Stimulated activated naive B cell treated with anti-CD40 and anti-IgM and Interleukin-4, amounts not matched to agents 10 μg/mL and 1 μg/mL and 100 μg/mL, for 72 hours (primary cell): ENCODE measurements around the gene GPR17.

Experiments
- ATAC-seq, 2 donors: fragments of 150-1000 bp; cut with Tn5 transposase; replicated peaks; 2 replicates each; pipeline ENCODE4 v1.10.0; 2021; ENCODE audit warnings: moderate library complexity in 1 of 2
- DNase-seq: peaks from one replicate; pipeline ENCODE4 v3.0.0; 2021
- H3K27ac Mint-ChIP-seq: one replicate; pipeline ENCODE4 v1.8.0; 2022; ENCODE audit warnings: mild to moderate bottlenecking, mixed read lengths
- H3K27me3 Mint-ChIP-seq, 2 donors: one replicate each; pipeline ENCODE4 v1.8.0; 2022; ENCODE audit warnings: mixed read lengths in 2 of 2
- H3K36me3 Mint-ChIP-seq, 2 donors: one replicate each; pipeline ENCODE4 v1.8.0; 2022; ENCODE audit warnings: mixed read lengths in 2 of 2, mild to moderate bottlenecking in 1 of 2
- H3K4me1 Mint-ChIP-seq, 2 donors: one replicate each; pipeline ENCODE4 v1.8.0; 2022; ENCODE audit warnings: mixed read lengths in 2 of 2, mild to moderate bottlenecking in 1 of 2
- H3K4me3 Mint-ChIP-seq, 2 donors: one replicate each; pipeline ENCODE4 v1.8.0; 2022; ENCODE audit warnings: mild to moderate bottlenecking in 2 of 2, mixed read lengths in 2 of 2, moderate library complexity in 1 of 2
- H3K9me3 Mint-ChIP-seq, 2 donors: one replicate each; pipeline ENCODE4 v1.8.0; 2022; ENCODE audit warnings: mixed read lengths in 2 of 2, mild to moderate bottlenecking in 1 of 2

GPR17 gene

DNA sequence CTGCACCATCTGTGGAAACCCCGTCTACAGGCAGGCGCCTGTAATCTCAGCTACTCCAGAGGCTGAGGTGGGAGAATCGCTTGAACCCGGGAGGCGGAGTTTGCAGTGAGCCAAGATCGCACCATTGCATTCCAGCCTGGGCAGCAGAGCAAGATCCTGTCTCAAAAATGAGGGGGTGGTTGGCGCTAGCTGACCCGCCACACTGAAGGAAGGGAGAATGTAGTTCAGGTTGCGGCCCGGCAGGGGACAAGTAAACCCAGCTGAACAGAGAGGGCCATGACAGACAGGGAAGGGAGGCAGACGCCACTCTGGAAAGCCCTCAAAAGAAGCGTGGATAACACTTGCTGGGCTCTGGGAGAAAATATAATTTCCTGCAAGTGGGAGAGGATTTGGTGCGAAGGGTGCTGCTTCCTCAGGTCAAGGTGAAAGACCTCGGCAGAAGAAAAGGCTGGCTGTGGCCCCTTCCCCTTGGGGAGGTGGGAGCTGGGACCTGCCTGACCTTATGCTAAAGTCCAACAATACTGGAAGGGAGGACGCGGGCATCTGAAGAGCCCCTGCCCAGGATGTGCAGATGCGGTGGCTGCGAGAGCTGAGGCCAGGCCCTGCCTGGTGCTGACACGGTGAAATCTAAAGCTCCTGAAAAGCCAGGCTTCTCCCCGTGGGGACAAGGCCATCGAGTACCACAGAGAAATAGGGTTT, 51.7 kb downstream of the GPR17 start:
- DNase-seq (no peak), ATAC-seq (no peak)
- H3K4me3 Mint-ChIP-seq, result no peak overlapping the region
- H3K36me3 Mint-ChIP-seq, result peaks cover 10 to 18% of the 10 kb centered on the region in 2 donors
- no peaks in the 10 kb centered on the region for H3K27me3 Mint-ChIP-seq
- H3K9me3 Mint-ChIP-seq, result no peaks in the 10 kb centered on the region
- peaks cover 15 to 16% of the 10 kb centered on the region in 2 donors for H3K4me1 Mint-ChIP-seq
- H3K27ac Mint-ChIP-seq, result peak overlapping the region; percentile 28

DNA sequence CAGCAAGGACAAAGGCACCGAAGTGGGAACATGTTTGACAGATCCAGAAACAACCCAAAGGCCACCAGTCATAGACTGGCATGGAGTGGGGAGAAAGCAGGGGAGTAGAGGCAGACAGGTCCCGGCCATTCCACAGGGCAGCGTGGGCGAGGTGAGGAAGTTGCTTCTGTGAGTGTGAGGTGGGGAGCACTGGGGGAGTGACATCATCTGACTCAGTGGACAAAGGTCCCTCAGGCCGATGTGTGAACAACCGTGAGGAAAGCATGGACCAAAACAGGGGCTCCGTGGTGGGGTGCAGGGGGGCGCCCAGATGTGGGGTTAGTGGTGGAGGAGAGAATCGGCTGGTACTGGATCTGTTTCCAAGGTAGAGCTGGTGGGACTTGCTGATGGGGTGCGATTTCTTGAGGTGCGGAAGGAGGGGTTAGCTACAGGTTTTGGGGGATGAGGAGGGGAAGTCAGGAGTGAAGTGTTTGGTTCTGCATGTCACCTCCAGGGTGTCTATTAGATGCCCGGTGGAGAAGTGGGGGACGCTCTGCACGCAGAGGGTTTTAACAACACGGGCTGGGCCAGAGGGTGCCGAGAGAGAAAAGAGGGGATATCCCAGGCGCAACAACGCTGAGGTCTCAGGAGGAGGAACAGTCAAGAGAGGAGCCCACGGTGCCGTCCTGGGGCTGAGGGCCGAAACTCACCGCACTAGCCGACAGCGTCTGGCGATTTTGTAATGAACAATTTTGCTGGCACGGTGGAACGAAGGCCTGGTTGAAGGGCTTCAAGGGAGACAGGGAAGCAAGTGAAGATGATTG, 52.8 kb downstream of the GPR17 start:
- Mint-ChIP-seq H3K27ac (peak overlapping the region; percentile 2), H3K4me1 (peaks cover 16% of the 10 kb centered on the region in 2 donors), H3K36me3 (peaks cover 10 to 20% of the 10 kb centered on the region in 2 donors), H3K4me3 (no peak overlapping the region), H3K9me3 (no peaks in the 10 kb centered on the region), H3K27me3 (no peaks in the 10 kb centered on the region)
- DNase-seq (no peak), ATAC-seq (no peak)

DNA sequence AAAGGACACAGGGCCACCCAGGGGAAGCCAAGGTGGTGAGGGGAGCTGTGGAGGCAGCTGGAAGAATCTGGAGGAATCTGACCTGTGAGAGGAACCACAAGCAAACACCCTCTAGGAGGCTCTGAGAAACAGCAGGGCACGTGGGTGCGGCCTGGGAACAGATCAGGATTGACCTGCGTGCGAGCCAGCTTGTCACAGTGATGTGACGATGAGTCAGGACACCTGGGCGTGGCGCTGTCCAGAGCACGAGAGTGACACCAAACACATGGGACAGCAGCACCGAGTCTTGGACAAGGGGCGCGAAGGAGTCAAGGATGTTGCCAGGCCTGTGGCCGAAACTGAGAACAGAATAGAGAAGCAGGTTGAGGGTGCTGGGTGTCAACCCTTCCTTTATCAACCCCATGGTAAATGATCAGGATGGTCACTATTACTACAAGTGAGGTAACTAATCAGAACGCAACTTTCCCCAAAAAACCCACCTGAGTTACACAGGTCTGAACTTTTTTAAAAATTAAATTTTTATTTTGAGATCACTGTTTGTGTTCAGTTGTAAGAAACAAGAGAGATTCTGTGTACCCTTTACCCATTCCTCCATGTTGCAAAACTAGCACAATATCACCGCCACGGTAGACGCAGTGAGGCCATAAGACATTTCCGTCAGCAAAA, 54.7 kb downstream of the GPR17 start:
- Mint-ChIP-seq H3K4me3 (peak overlapping the region; percentile 87 to 94), H3K27me3 (no peaks in the 10 kb centered on the region), H3K27ac (peak overlapping the region; percentile 99), H3K4me1 (peaks cover 23 to 24% of the 10 kb centered on the region in 2 donors), H3K36me3 (peaks cover 18 to 29% of the 10 kb centered on the region in 2 donors), H3K9me3 (no peaks in the 10 kb centered on the region)
- ATAC-seq, result peak; percentile 51 to 64
- peak; percentile 76 for DNase-seq

DNA sequence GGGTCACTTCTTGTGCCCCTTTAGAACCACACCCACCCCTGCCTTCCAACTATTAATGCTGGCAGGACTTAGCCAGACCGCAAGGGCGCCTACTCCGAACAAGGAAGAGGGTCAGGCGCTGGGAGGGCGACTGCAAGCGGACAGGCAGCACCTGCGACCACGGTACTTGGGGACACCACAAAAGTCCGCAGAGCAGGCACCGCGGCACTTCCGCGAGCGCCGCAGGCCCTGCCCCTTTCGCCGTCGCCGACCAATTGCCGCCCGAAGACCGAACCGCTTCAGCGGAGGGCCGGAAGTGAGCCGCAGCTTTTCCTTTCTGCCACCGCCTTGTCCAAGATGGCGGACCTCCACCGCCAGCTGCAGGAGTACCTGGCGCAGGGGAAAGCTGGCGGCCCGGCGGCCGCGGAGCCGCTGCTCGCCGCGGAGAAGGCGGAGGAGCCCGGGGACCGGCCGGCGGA, 55.3 kb downstream of the GPR17 start, which contains the start of gene SFT2D3:
SFT2D3 (plus strand) TSS at position 305 of the 458 bp plus-strand sequence; CDS start at position 337, 32 bp downstream.
- Mint-ChIP-seq H3K27ac (peak within 1 kb of the TSS; percentile 99), H3K27me3 (no peaks in the 10 kb centered on the region), H3K36me3 (peaks cover 19 to 31% of the 10 kb centered on the region in 2 donors), H3K4me1 (peaks cover 21 to 24% of the 10 kb centered on the region in 2 donors), H3K4me3 (peak within 1 kb of the TSS; percentile 87 to 94), H3K9me3 (no peaks in the 10 kb centered on the region)
- ATAC-seq (peak; percentile 76 to 79), DNase-seq (peak; percentile 92)

DNA sequence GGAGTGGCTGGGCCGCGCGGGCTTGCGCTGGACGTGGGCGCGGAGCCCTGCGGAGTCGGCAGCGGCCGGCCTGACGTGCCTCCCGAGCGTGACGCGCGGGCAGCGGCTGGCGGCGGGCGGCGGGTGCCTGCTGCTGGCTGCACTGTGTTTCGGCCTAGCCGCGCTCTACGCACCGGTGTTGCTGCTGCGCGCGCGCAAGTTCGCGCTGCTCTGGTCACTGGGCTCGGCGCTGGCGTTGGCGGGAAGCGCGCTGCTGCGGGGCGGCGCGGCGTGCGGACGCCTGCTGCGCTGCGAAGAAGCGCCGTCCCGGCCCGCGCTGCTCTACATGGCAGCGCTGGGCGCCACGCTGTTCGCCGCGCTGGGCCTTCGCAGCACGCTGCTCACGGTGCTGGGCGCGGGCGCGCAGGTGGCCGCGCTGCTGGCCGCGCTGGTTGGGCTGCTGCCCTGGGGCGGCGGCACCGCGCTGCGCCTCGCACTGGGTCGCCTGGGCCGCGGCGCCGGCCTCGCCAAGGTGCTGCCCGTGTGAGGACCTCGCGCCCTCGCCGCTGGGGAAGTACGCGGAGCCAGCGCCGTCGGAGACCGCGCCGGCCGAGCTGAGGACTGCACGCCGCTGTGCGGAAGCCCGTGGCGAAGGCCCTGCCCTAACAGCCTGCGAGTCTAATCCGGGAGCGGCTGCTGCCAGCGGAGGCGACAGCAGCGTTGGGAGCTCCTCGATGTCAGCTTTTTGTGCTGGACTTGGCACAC, 55.9 kb downstream of the GPR17 start:
- peak; percentile 74 to 79 for ATAC-seq
- H3K4me3 Mint-ChIP-seq, result peak overlapping the region; percentile 87 to 94
- peaks cover 23 to 24% of the 10 kb centered on the region in 2 donors for H3K4me1 Mint-ChIP-seq

More for the DNA sequence above, 55.9 kb downstream of the GPR17 start:
- DNase-seq, result peak; percentile 79
- Mint-ChIP-seq H3K36me3 (peaks cover 23 to 35% of the 10 kb centered on the region in 2 donors), H3K9me3 (no peaks in the 10 kb centered on the region), H3K27ac (peak overlapping the region; percentile 99), H3K27me3 (no peaks in the 10 kb centered on the region)
